ENCODE results near the gene NHSL1. TPM values are rescaled to one million over a fixed set of nuclear protein-coding genes. Genes with fewer than 3 reads are reported as not detected.

NHSL1 gene
- total RNA-seq, 2 experiments from 2014 or later: 0.06 to 0.08 TPM

- CTCF ChIA-PET: no interaction called here
- no peaks in the 10 kb centered on the region for H3K9me3 ChIP-seq (ENCODE audit: control insufficient read depth in 1 of 2, insufficient read depth in 1 of 2, low read length in 2 of 2)
- POLR2A ChIA-PET: no interaction called here
- Mint-ChIP-seq H3K27ac (no peak overlapping the region), H3K36me3 (ENCODE audit: low read depth) (no peaks in the 10 kb centered on the region), H3K4me1 (ENCODE audit: low read depth) (no peaks in the 10 kb centered on the region), H3K4me3 (no peak overlapping the region), H3K27me3 (no peaks in the 10 kb centered on the region), H3K9me3 (no peaks in the 10 kb centered on the region)
- no peak overlapping the region for H3K27ac ChIP-seq (ENCODE audit: low read depth in 1 of 2, low read length in 2 of 2)
- H3K4me1 ChIP-seq (ENCODE audit: insufficient read depth, low read length): no peaks in the 10 kb centered on the region
- no peak for TF ChIP-seq CTCF (IDR thresholded peaks at IDR 0.05)
- ATAC-seq (ENCODE audit: poor library complexity) (no peak), DNase-seq (no peak)
- H3K27me3 ChIP-seq (ENCODE audit: control insufficient read depth in 1 of 2, insufficient read depth in 2 of 2, low read length in 2 of 2): no peaks in the 10 kb centered on the region
- no peaks in the 10 kb centered on the region for H3K36me3 ChIP-seq (ENCODE audit: insufficient read depth, low read length)
- H3K4me3 ChIP-seq (ENCODE audit: low read length): no peak overlapping the region
- intact Hi-C loops (cut with DNase I, micrococcal nuclease): no loop called here
Observed at GRCh38 chr6:138442663-138443062, 56.6 kb downstream of the NHSL1 start.

GRCh38 chr6:138441965-138442364 is 57.3 kb downstream of the NHSL1 start:
- H3K36me3 ChIP-seq (ENCODE audit: insufficient read depth, low read length): no peaks in the 10 kb centered on the region
- H3K27ac ChIP-seq (ENCODE audit: low read depth in 1 of 2, low read length in 2 of 2): no peak overlapping the region
- no peak overlapping the region for H3K4me3 Mint-ChIP-seq
- no peaks in the 10 kb centered on the region for H3K4me1 ChIP-seq (ENCODE audit: insufficient read depth, low read length)
- ATAC-seq (ENCODE audit: poor library complexity) (no peak), DNase-seq (no peak)
- H3K27me3 ChIP-seq (ENCODE audit: control insufficient read depth in 1 of 2, insufficient read depth in 2 of 2, low read length in 2 of 2): no peaks in the 10 kb centered on the region
- H3K4me3 ChIP-seq (ENCODE audit: low read length): no peak overlapping the region
- no peaks in the 10 kb centered on the region for H3K9me3 ChIP-seq (ENCODE audit: control insufficient read depth in 1 of 2, insufficient read depth in 1 of 2, low read length in 2 of 2)
- H3K4me1 Mint-ChIP-seq (ENCODE audit: low read depth): no peaks in the 10 kb centered on the region
- intact Hi-C loops (cut with DNase I, micrococcal nuclease): no loop called here
- no peak overlapping the region for H3K27ac Mint-ChIP-seq
- CTCF ChIA-PET: no interaction called here
- TF ChIP-seq CTCF (IDR thresholded peaks at IDR 0.05): no peak
- no peaks in the 10 kb centered on the region for H3K36me3 Mint-ChIP-seq (ENCODE audit: low read depth)
- H3K27me3 Mint-ChIP-seq: no peaks in the 10 kb centered on the region
- POLR2A ChIA-PET: interaction anchor here (0.7 kb wide), 1 partner anchor 14 kb away, joined by 3 read pairs; no protein-coding TSS in a partner anchor
- H3K9me3 Mint-ChIP-seq: no peaks in the 10 kb centered on the region

GRCh38 chr6:138440758-138441357 is 58.4 kb downstream of the NHSL1 start:
- no peak for TF ChIP-seq CTCF (IDR thresholded peaks at IDR 0.05)
- no peak overlapping the region for H3K27ac Mint-ChIP-seq
- H3K9me3 ChIP-seq (ENCODE audit: control insufficient read depth in 1 of 2, insufficient read depth in 1 of 2, low read length in 2 of 2): no peaks in the 10 kb centered on the region
- no peaks in the 10 kb centered on the region for H3K9me3 Mint-ChIP-seq
- intact Hi-C loops (cut with DNase I, micrococcal nuclease): no loop called here
- ATAC-seq (ENCODE audit: poor library complexity): no peak
- no peak overlapping the region for H3K4me3 Mint-ChIP-seq
- no peaks in the 10 kb centered on the region for H3K4me1 ChIP-seq (ENCODE audit: insufficient read depth, low read length)
- no peaks in the 10 kb centered on the region for H3K4me1 Mint-ChIP-seq (ENCODE audit: low read depth)
- no peaks in the 10 kb centered on the region for H3K36me3 Mint-ChIP-seq (ENCODE audit: low read depth)
- H3K27me3 ChIP-seq (ENCODE audit: control insufficient read depth in 1 of 2, insufficient read depth in 2 of 2, low read length in 2 of 2): no peaks in the 10 kb centered on the region
- DNase-seq: no peak
- H3K4me3 ChIP-seq (ENCODE audit: low read length): no peak overlapping the region
- no peaks in the 10 kb centered on the region for H3K36me3 ChIP-seq (ENCODE audit: insufficient read depth, low read length)
- ChIA-PET CTCF (interaction anchor here (0.6 kb wide), 1 partner anchor 18 kb away, joined by 3 read pairs; no protein-coding TSS in a partner anchor), POLR2A (no interaction called here)
- no peaks in the 10 kb centered on the region for H3K27me3 Mint-ChIP-seq
- H3K27ac ChIP-seq (ENCODE audit: low read depth in 1 of 2, low read length in 2 of 2): no peak overlapping the region
